Measurements from ENCODE around the gene SLCO4C1. TPM values are rescaled to one million over a fixed set of nuclear protein-coding genes. Genes with fewer than 3 reads are reported as not detected.

SLCO4C1 gene
- total and polyA plus RNA-seq, 2 experiments from 2014 or later = 6.2 to 20.5 TPM

GRCh38 chr5:102295534-102296177 is 428 bp downstream of the SLCO4C1 start:
- Histone ChIP-seq H3K9me2 (replicated peaks; ENCODE audit: insufficient read depth) (no peaks in the 10 kb centered on the region), H3K4me3 (peak overlapping the region; percentile 59), H3K79me2 (peaks cover 16% of the 10 kb centered on the region), H3K36me3 (replicated peaks; ENCODE audit: insufficient read depth, low read depth) (no peaks in the 10 kb centered on the region), H3K4me1 (ENCODE audit: insufficient read depth) (no peaks in the 10 kb centered on the region), H3K27me3 (no peaks in the 10 kb centered on the region), H3K9me3 (ENCODE audit: low read depth) (no peaks in the 10 kb centered on the region), H3K27ac (peak overlapping the region; percentile 42), H4K20me1 (ENCODE audit: insufficient read depth, poor library complexity, severe bottlenecking) (no peaks in the 10 kb centered on the region), H2AFZ (peak overlapping the region; percentile 86), H3K4me2 (peak overlapping the region; percentile 85)
- TF ChIP-seq CTCF (IDR thresholded peaks at IDR 0.05; ENCODE audit: poor library complexity) (no peak), EZH2phosphoT487 (IDR thresholded peaks at IDR 0.05; ENCODE audit: low read depth, severe bottlenecking, unreplicated experiment) (no peak), EZH2 (IDR thresholded peaks at IDR 0.05; ENCODE audit: borderline replicate concordance) (no peak)
- DNase-seq (ENCODE audit: low spot score) = peak; percentile 48
- under 1% methylated on average over 26 of the region's 26 CpGs for WGBS (ENCODE audit: low lambda C conversion rate, missing lambda C conversion rate)

DNA sequence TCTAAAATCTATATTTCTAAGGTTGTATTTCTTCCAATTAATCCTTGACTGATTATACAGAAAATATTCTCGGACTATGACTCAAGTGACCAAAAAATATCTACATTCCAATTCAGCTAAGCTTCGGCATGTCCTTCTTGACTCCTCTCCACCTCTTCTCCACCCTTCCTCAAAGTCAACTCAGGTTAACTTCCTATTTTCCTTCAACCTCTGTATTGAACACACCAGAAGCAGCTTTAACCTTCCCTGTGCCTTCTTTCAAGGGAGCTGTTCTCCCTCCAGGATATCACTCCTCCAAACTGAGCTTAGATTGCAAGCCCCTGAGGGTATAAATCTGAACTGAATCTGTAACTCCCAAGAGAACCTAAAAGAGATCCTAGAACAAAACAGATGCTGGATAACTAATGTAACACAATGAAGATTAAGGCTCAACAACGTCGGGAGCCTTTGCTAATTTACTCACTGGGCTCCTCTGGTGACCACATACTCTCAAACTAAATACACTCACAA is 1.1 kb downstream of the SLCO4C1 start:
- Histone ChIP-seq H3K4me3 (peak overlapping the region; percentile 59), H3K79me2 (peaks cover 16% of the 10 kb centered on the region), H2AFZ (peak overlapping the region; percentile 86), H3K9me3 (ENCODE audit: low read depth) (no peaks in the 10 kb centered on the region), H3K27me3 (no peaks in the 10 kb centered on the region), H3K4me1 (ENCODE audit: insufficient read depth) (no peaks in the 10 kb centered on the region), H3K36me3 (replicated peaks; ENCODE audit: insufficient read depth, low read depth) (no peaks in the 10 kb centered on the region), H4K20me1 (ENCODE audit: insufficient read depth, poor library complexity, severe bottlenecking) (no peaks in the 10 kb centered on the region), H3K27ac (no peak overlapping the region), H3K9me2 (replicated peaks; ENCODE audit: insufficient read depth) (no peaks in the 10 kb centered on the region), H3K4me2 (peak overlapping the region; percentile 85)
- TF ChIP-seq CTCF (IDR thresholded peaks at IDR 0.05; ENCODE audit: poor library complexity) (no peak), EZH2phosphoT487 (IDR thresholded peaks at IDR 0.05; ENCODE audit: low read depth, severe bottlenecking, unreplicated experiment) (no peak), EZH2 (IDR thresholded peaks at IDR 0.05; ENCODE audit: borderline replicate concordance) (no peak)
- WGBS (ENCODE audit: low lambda C conversion rate, missing lambda C conversion rate) = 47% methylated on average over 4 of the region's 4 CpGs
- DNase-seq (ENCODE audit: low spot score) = no peak

DNA sequence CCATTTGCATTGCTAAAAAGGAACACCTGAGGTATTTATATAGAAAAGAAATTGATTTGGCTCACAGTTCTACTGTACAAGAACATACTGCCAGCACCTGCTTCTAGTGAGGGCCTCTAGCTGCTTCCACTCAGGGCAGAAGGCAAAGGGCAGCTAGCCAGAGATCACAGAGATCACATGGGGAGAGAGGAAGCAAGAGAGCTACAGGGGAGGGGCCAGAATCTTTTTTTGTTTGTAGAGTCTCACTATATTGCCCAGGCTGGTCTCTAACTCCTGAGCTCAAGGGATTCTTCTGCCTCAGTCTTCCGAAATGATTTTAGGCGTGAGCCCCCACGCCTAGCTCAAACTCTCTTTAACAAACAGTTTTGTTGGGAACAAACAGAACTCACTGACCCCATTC is 6.1 kb downstream of the SLCO4C1 start:
- Histone ChIP-seq H3K4me2 (no peak overlapping the region), H3K27ac (peak overlapping the region; percentile 59), H3K27me3 (no peaks in the 10 kb centered on the region), H3K36me3 (replicated peaks; ENCODE audit: insufficient read depth, low read depth) (no peaks in the 10 kb centered on the region), H3K9me3 (ENCODE audit: low read depth) (no peaks in the 10 kb centered on the region), H3K4me1 (ENCODE audit: insufficient read depth) (peaks cover 11% of the 10 kb centered on the region), H4K20me1 (ENCODE audit: insufficient read depth, poor library complexity, severe bottlenecking) (no peaks in the 10 kb centered on the region), H3K4me3 (no peak overlapping the region), H3K79me2 (peaks cover 16% of the 10 kb centered on the region), H3K9me2 (replicated peaks; ENCODE audit: insufficient read depth) (no peaks in the 10 kb centered on the region), H2AFZ (no peak overlapping the region)
- DNase-seq (ENCODE audit: low spot score) = no peak
- 100% methylated on average over 3 of the region's 3 CpGs for WGBS (ENCODE audit: low lambda C conversion rate, missing lambda C conversion rate)
- TF ChIP-seq EZH2 (IDR thresholded peaks at IDR 0.05; ENCODE audit: borderline replicate concordance) (no peak), EZH2phosphoT487 (IDR thresholded peaks at IDR 0.05; ENCODE audit: low read depth, severe bottlenecking, unreplicated experiment) (no peak), CTCF (IDR thresholded peaks at IDR 0.05; ENCODE audit: poor library complexity) (no peak)
